Measurements from ENCODE around the gene AMER2.

The AMER2 gene

DNA sequence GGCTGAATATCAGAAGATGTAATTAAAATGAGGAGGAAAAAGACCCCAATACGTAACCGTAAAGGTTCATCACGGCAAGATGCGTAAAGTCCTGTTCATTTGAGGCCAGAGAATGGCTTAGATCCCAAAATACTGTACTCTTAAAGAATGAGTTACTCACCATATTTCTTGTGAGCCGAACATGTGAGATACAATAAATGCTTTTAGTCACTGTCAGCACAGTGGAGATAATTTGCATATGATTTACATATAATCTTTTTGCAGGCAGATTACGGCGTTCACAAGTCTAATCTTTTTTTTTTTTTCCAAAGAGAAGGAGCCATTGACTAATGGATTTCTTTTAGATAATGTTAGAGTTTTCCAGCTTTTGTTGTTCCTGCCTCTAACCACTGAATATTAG lies 28.4 kb downstream of the AMER2 start:
- TF ChIP-seq CTCF (IDR thresholded peaks at IDR 0.05) (no peak), ZFX (IDR thresholded peaks at IDR 0.05; ENCODE audit: borderline replicate concordance) (no peak)

GRCh38 chr13:25141042-25141441 lies 31.0 kb downstream of the AMER2 start:
- no peak for TF ChIP-seq ZFX (IDR thresholded peaks at IDR 0.05; ENCODE audit: borderline replicate concordance)
- no peak for TF ChIP-seq CTCF (IDR thresholded peaks at IDR 0.05)
- H3K27ac ChIP-seq, result no peak overlapping the region

More for the DNA sequence above, 28.4 kb downstream of the AMER2 start:
- no peak overlapping the region for H3K27ac ChIP-seq

GRCh38 chr13:25137788-25138115 lies 34.3 kb downstream of the AMER2 start:
- no peak for TF ChIP-seq ZFX (IDR thresholded peaks at IDR 0.05; ENCODE audit: borderline replicate concordance)
- TF ChIP-seq CTCF (IDR thresholded peaks at IDR 0.05), result no peak
- no peak overlapping the region for H3K27ac ChIP-seq

- H3K27ac ChIP-seq, result no peak overlapping the region
- no peak for TF ChIP-seq ZFX (IDR thresholded peaks at IDR 0.05; ENCODE audit: borderline replicate concordance)
- no peak for TF ChIP-seq CTCF (IDR thresholded peaks at IDR 0.05)
These were observed 35.0 kb downstream of the AMER2 start for GRCh38 chr13:25136880-25137787.

GRCh38 chr13:25135896-25136295 lies 36.2 kb downstream of the AMER2 start:
- H3K27ac ChIP-seq, result no peak overlapping the region
- TF ChIP-seq ZFX (IDR thresholded peaks at IDR 0.05; ENCODE audit: borderline replicate concordance) (no peak), CTCF (IDR thresholded peaks at IDR 0.05) (no peak)

GRCh38 chr13:25132751-25133390 lies 39.2 kb downstream of the AMER2 start:
- no peak for TF ChIP-seq CTCF (IDR thresholded peaks at IDR 0.05)
- TF ChIP-seq ZFX (IDR thresholded peaks at IDR 0.05; ENCODE audit: borderline replicate concordance), result no peak
- H3K27ac ChIP-seq, result no peak overlapping the region

DNA sequence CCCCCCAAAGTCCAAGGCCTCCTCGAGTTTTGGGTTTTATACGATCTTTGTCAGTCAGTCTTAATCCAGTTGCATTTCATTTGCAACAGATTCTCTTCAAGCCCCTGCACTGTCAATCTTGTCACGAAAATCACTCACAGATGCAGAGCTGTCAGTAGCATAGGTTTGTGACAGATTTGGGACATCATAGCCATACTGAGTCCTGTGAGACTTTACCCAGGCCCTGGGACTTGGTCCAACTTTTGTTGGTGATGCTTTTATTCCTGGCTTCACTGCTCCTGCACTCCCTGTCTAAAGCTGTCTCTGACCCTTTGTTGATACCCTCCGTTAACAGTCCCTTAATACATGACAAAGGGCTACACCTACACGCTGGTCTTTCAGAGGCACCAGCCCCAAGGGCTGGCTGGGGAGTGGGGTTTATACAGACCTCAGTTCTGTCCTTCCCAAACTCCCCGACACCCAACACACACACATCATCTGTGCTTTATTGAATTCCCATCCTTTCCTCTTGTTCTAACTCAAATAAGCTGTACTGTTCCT lies 40.1 kb downstream of the AMER2 start:
- H3K27ac ChIP-seq, result no peak overlapping the region
- TF ChIP-seq CTCF (IDR thresholded peaks at IDR 0.05) (no peak), ZFX (IDR thresholded peaks at IDR 0.05; ENCODE audit: borderline replicate concordance) (no peak)
